Measurements from ENCODE around the gene EEF1G.

DNA sequence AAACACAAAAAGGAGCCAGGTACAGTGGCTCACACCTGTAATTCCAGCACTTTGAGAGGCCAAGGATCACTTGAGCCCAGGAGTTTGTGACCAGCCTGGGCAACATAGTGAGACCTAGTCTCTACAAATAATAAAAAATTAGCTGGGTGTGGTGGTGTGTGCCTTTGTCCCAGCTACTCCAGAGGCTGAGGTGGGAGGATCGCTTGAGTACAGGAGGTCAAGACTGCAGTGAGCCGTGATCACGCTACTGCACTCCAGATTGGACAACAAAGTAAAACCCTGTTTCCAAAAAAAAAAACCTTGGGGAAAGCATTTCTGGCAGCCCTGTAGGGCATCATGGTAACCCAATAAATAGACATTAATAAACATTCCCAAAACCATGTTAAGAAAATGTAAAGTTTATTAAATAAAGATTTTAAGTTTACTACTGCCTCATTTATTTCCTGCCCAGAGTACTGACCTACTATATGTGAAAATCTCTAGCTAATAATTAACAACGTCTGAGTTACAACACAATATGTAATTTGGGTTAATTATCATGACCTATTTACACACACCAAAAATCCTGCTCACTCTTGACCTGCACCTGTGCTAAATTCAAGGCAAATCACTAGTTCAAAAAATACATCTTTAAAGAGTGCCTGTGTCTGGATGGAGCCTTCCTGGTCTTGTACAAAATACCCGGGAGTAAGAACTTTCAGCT is 8.4 kb downstream of the EEF1G start:
- TF ChIP-seq, protein P1, sequence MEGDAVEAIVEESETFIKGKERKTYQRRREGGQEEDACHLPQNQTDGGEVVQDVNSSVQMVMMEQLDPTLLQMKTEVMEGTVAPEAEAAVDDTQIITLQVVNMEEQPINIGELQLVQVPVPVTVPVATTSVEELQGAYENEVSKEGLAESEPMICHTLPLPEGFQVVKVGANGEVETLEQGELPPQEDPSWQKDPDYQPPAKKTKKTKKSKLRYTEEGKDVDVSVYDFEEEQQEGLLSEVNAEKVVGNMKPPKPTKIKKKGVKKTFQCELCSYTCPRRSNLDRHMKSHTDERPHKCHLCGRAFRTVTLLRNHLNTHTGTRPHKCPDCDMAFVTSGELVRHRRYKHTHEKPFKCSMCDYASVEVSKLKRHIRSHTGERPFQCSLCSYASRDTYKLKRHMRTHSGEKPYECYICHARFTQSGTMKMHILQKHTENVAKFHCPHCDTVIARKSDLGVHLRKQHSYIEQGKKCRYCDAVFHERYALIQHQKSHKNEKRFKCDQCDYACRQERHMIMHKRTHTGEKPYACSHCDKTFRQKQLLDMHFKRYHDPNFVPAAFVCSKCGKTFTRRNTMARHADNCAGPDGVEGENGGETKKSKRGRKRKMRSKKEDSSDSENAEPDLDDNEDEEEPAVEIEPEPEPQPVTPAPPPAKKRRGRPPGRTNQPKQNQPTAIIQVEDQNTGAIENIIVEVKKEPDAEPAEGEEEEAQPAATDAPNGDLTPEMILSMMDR (IDR thresholded peaks at IDR 0.05): no peak
- TF ChIP-seq POLR2A (IDR thresholded peaks at IDR 0.05): no peak

All from Peyer's patch (tissue), 4 donors.